Liver (tissue), 9 donors: ENCODE results near the gene MAPT. TPM values are rescaled to one million over a fixed set of nuclear protein-coding genes. Genes with fewer than 3 reads are reported as not detected.

ENCODE experiments used
- DNase-seq: peaks from one replicate; pipeline ENCODE4 v3.0.0-alpha.2; 2017; ENCODE audit warnings: low spot score
- H3K27ac ChIP-seq, 2 donors: one replicate each; pipeline ENCODE4 v1.7.0; 2013; ENCODE audit warnings: inconsistent platforms in 2 of 2, low read length in 2 of 2, control low read depth in 1 of 2, low read depth in 1 of 2, mild to moderate bottlenecking in 1 of 2
- H3K27me3 ChIP-seq, 4 donors: one replicate each; pipeline versions ENCODE4 v1.6.1 to v1.7.0; 2013; ENCODE audit warnings: low read length in 3 of 4, inconsistent platforms in 1 of 4, mild to moderate bottlenecking in 1 of 4, moderate library complexity in 1 of 4; ENCODE audit not compliant: control insufficient read depth in 4 of 4, insufficient read depth in 4 of 4
- H3K36me3 ChIP-seq, 4 donors: one replicate each; pipeline versions ENCODE4 v1.6.1 to v1.7.0; 2013; ENCODE audit warnings: low read length in 3 of 4, mild to moderate bottlenecking in 3 of 4, low read depth in 1 of 4, moderate library complexity in 1 of 4; ENCODE audit not compliant: control insufficient read depth in 4 of 4, insufficient read depth in 3 of 4
- H3K4me1 ChIP-seq, 4 donors: one replicate each; pipeline versions ENCODE4 v1.6.1 to v1.7.0; 2013; ENCODE audit warnings: low read length in 3 of 4, mild to moderate bottlenecking in 3 of 4, moderate library complexity in 1 of 4; ENCODE audit not compliant: control insufficient read depth in 4 of 4, insufficient read depth in 4 of 4
- H3K4me3 ChIP-seq, 3 donors: one replicate each; pipeline versions ENCODE4 v1.6.1 to v1.7.0; 2013; ENCODE audit warnings: low read length in 3 of 3, control low read depth in 1 of 3, low read depth in 1 of 3, mild to moderate bottlenecking in 1 of 3
- H3K9ac ChIP-seq, 2 donors: one replicate each; pipeline ENCODE4 v1.7.0; 2013; ENCODE audit warnings: low read length in 2 of 2, mild to moderate bottlenecking in 2 of 2, moderate library complexity in 2 of 2, control low read depth in 1 of 2, low read depth in 1 of 2
- H3K9me3 ChIP-seq, 4 donors: one replicate each; pipeline versions ENCODE4 v1.6.1 to v1.7.0; 2013; ENCODE audit warnings: low read length in 3 of 4; ENCODE audit not compliant: control insufficient read depth in 4 of 4
- EGR1 ChIP-seq, 2 donors: IDR thresholded peaks; 2 replicates each; pipeline ENCODE4 v1.6.1; 2016 to 2018; ENCODE audit warnings: antibody characterized with exemption in 2 of 2, low read depth in 2 of 2
- FOXA1 ChIP-seq: IDR thresholded peaks from 2 replicates; pipeline ENCODE4 v1.6.1; 2016; ENCODE audit warnings: antibody characterized with exemption
- FOXA2 ChIP-seq: IDR thresholded peaks from 2 replicates; pipeline ENCODE4 v1.6.1; 2016; ENCODE audit warnings: antibody characterized with exemption
- GABPA ChIP-seq, 2 donors: IDR thresholded peaks in 1 of 2; conservative IDR thresholded peaks in 1 of 2; 2 replicates each; pipeline ENCODE4 v1.6.1; 2016; ENCODE audit warnings: antibody characterized with exemption in 2 of 2, mild to moderate bottlenecking in 1 of 2, moderate library complexity in 1 of 2
- HNF4A ChIP-seq, 2 donors: conservative IDR thresholded peaks; 2 replicates each; pipeline ENCODE4 v1.6.1; 2016; ENCODE audit warnings: antibody characterized with exemption in 2 of 2, mild to moderate bottlenecking in 2 of 2
- HNF4G ChIP-seq: IDR thresholded peaks from 2 replicates; pipeline ENCODE4 v1.6.1; 2016; ENCODE audit warnings: antibody characterized with exemption
- JUND ChIP-seq, 2 donors: IDR thresholded peaks; 2 replicates each; pipeline ENCODE4 v1.6.1; 2016; ENCODE audit warnings: antibody characterized with exemption in 2 of 2
- MAX ChIP-seq: IDR thresholded peaks from 2 replicates; pipeline ENCODE4 v1.6.1; 2016; ENCODE audit warnings: antibody characterized with exemption
- NR2F2 ChIP-seq: IDR thresholded peaks from 2 replicates; pipeline ENCODE4 v1.6.1; 2016; ENCODE audit warnings: antibody characterized with exemption
- RAD21 ChIP-seq, 2 donors: IDR thresholded peaks; 2 replicates each; pipeline ENCODE4 v1.6.1; 2016; ENCODE audit warnings: antibody characterized with exemption in 2 of 2, mild to moderate bottlenecking in 2 of 2
- REST ChIP-seq: IDR thresholded peaks from 2 replicates; pipeline ENCODE4 v1.6.1; 2016; ENCODE audit warnings: antibody characterized with exemption, mild to moderate bottlenecking
- RXRA ChIP-seq, 2 donors: IDR thresholded peaks; 2 replicates each; pipeline ENCODE4 v1.6.1; 2017 to 2018; ENCODE audit warnings: antibody characterized with exemption in 2 of 2, mild to moderate bottlenecking in 1 of 2
- SP1 ChIP-seq: IDR thresholded peaks from 2 replicates; pipeline ENCODE4 v1.6.1; 2018; ENCODE audit warnings: antibody characterized with exemption, mild to moderate bottlenecking
- TAF1 ChIP-seq: conservative IDR thresholded peaks from 2 replicates; pipeline ENCODE4 v1.6.1; 2016; ENCODE audit warnings: antibody characterized with exemption, mild to moderate bottlenecking
- YY1 ChIP-seq: IDR thresholded peaks from 2 replicates; pipeline ENCODE4 v1.6.1; 2016; ENCODE audit warnings: antibody characterized with exemption, mild to moderate bottlenecking
- WGBS: extraction: QIAGEN DNeasy Blood & Tissue Kit; methylation state at CpG from one replicate; pipeline ENCODE4 v1.1.7; 2013; 5-methylcytosine and 5-hydroxymethylcytosine counted together
- polyA plus RNA-seq, 2 donors: library from polyadenylated mRNA; stranded (reverse) in 1 of 2; unstranded in 1 of 2; fragments of 200-250 nt in 1 of 2; fragments of >200 nt in 1 of 2; fragmentation: Nextera tagmentation in 1 of 2; extraction: Ambion mirVana in 1 of 2; gene quantifications; one replicate each; pipeline versions ENCODE4 v1.2.1 to v1.2.3, GENCODE V29; 2013 to 2015
- total RNA-seq, 2 donors: library from RNA; depleted of rRNA; stranded (reverse); fragments of >200 nt; gene quantifications; one replicate each; pipeline ENCODE4 v1.2.3, GENCODE V29; 2014
- TF ChIP-seq, protein P1 (sequence below): IDR thresholded peaks from 2 replicates; pipeline ENCODE4 v1.6.1; 2016; ENCODE audit warnings: antibody characterized with exemption
- TF ChIP-seq, protein P2 (sequence below): fragments of 150-350 bp; IDR thresholded peaks from 2 replicates; pipeline ENCODE4 v1.5.1; 2017; ENCODE audit warnings: improper control_type of control experiment, low read depth, low read length; ENCODE audit not compliant: missing input control
- TF ChIP-seq, protein P3 (sequence below): IDR thresholded peaks from 2 replicates; pipeline ENCODE4 v1.6.1; 2016; ENCODE audit warnings: antibody characterized with exemption
- donor health status: healthy.
- donor health status: healthy.
- donor health status: healthy.
- donor health status: healthy.
- donor health status: healthy.

MAPT gene
- total and polyA plus RNA-seq, 4 donors, result 0.05 to 0.67 (median 0.27) TPM

- Histone ChIP-seq H3K9ac (no peak overlapping the region), H3K27me3 (no peaks in the 10 kb centered on the region), H3K36me3 (peaks cover 16 to 72% (median 61%) of the 10 kb centered on the region in 4 donors), H3K27ac (no peak overlapping the region), H3K4me1 (no peaks in the 10 kb centered on the region), H3K9me3 (no peaks in the 10 kb centered on the region), H3K4me3 (no peak overlapping the region)
- DNase-seq, result no peak
- 88% methylated on average over 8 of the region's 8 CpGs for WGBS
- no peak for TF ChIP-seq HNF4A (conservative IDR thresholded peaks at IDR 0.05)
- TF ChIP-seq HNF4G, result no peak
- TF ChIP-seq FOXA2, result no peak
- no peak for TF ChIP-seq SP1
- no peak for TF ChIP-seq FOXA1
- no peak for TF ChIP-seq NR2F2
- TF ChIP-seq, protein P1, sequence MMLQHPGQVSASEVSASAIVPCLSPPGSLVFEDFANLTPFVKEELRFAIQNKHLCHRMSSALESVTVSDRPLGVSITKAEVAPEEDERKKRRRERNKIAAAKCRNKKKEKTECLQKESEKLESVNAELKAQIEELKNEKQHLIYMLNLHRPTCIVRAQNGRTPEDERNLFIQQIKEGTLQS, result no peak
- no peak for TF ChIP-seq RXRA (IDR thresholded peaks at IDR 0.05)
- no peak for TF ChIP-seq EGR1 (IDR thresholded peaks at IDR 0.05; ENCODE audit: low read depth in 2 of 2)
- no peak for TF ChIP-seq REST
- TF ChIP-seq, protein P2, sequence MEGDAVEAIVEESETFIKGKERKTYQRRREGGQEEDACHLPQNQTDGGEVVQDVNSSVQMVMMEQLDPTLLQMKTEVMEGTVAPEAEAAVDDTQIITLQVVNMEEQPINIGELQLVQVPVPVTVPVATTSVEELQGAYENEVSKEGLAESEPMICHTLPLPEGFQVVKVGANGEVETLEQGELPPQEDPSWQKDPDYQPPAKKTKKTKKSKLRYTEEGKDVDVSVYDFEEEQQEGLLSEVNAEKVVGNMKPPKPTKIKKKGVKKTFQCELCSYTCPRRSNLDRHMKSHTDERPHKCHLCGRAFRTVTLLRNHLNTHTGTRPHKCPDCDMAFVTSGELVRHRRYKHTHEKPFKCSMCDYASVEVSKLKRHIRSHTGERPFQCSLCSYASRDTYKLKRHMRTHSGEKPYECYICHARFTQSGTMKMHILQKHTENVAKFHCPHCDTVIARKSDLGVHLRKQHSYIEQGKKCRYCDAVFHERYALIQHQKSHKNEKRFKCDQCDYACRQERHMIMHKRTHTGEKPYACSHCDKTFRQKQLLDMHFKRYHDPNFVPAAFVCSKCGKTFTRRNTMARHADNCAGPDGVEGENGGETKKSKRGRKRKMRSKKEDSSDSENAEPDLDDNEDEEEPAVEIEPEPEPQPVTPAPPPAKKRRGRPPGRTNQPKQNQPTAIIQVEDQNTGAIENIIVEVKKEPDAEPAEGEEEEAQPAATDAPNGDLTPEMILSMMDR, result no peak
- no peak for TF ChIP-seq RAD21 (IDR thresholded peaks at IDR 0.05)
- TF ChIP-seq JUND (IDR thresholded peaks at IDR 0.05), result no peak
- TF ChIP-seq GABPA (IDR thresholded peaks at IDR 0.05 in 1 of 2, conservative IDR thresholded peaks at IDR 0.05 in 1 of 2), result no peak
- no peak for TF ChIP-seq TAF1
- TF ChIP-seq YY1, result no peak
- TF ChIP-seq, protein P3, sequence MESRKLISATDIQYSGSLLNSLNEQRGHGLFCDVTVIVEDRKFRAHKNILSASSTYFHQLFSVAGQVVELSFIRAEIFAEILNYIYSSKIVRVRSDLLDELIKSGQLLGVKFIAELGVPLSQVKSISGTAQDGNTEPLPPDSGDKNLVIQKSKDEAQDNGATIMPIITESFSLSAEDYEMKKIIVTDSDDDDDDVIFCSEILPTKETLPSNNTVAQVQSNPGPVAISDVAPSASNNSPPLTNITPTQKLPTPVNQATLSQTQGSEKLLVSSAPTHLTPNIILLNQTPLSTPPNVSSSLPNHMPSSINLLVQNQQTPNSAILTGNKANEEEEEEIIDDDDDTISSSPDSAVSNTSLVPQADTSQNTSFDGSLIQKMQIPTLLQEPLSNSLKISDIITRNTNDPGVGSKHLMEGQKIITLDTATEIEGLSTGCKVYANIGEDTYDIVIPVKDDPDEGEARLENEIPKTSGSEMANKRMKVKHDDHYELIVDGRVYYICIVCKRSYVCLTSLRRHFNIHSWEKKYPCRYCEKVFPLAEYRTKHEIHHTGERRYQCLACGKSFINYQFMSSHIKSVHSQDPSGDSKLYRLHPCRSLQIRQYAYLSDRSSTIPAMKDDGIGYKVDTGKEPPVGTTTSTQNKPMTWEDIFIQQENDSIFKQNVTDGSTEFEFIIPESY, result no peak
- no peak for TF ChIP-seq MAX
These were observed 137.6 kb downstream of the MAPT start for GRCh38 chr17:46031920-46032319.
